ENCODE results near the gene CORO1C.

- no peak for TF ChIP-seq POLR2A (IDR thresholded peaks at IDR 0.05)
- TF ChIP-seq CTCF (IDR thresholded peaks at IDR 0.05): no peak
- TF ChIP-seq POLR2AphosphoS5 (IDR thresholded peaks at IDR 0.05; ENCODE audit: insufficient read depth in 1 of 2, low read depth in 1 of 2): no peak
These were observed 33.4 kb downstream of the CORO1C start for GRCh38 chr12:108697905-108698304.
